Fibroblast of skin of right biceps (primary cell): ENCODE results near the gene HEPN1.

Source experiments
- DNase-seq: peaks from one replicate; pipeline ENCODE4 v3.0.0-alpha.2; 2013

HEPN1 gene

DNA sequence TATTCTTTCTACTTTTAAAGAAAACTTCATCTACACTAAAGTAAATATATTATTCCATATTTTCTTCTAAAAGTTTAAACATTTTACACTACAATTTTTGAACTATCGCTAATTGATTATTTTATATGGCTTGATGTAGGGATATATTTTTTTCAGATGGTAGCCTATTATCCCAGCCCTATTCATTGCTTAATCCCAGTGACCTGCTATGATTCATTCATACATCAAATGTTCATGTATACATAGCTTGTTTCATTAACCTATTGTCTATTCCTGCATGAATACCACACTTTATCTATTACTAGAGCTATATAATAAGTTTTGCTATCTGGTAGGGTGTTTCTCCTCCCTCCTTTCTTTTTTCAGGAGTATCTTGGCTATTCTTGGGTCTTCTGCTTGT, 16.4 kb upstream of the HEPN1 start:
- no peak for DNase-seq

DNA sequence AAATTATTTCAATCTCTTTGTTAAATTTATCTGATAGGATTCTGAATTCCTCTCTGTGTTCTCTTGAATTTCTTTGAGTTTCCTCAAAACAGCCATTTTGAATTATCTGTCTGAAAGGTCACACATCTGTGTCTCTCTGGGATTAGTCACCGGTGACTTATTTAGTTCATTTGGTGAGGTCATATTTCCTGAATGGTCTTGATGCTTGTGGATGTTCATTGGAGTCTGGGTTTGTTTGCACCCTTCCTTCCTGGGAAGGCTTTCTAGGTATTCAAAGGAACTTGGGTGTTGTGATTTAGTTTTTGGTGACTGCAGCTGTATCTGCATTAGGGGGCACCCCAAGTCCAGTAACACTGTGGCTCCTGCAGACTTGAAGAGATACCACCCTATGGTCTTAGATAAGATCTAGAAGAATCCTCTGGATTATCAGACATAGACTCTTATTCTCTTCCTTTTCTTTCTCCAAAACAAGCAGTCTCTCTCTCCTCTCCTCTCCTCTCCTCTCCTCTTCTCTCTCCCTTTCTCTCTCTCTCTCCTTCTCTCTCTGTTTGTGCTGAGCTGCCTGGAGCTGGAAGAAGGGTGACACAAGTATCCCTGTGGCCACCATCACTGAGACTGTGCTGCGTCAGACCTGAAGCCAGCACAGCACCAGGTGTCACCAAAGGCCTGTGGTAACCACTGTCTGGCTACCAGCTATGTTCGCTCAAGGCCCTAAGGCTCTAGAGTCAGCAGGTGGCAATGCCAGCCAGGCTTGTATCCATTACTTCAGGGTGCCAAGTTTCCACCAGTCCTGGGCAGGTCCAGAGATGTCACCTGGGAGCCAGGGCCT, 3.3 kb upstream of the HEPN1 start:
- peak; percentile 45 for DNase-seq

DNA sequence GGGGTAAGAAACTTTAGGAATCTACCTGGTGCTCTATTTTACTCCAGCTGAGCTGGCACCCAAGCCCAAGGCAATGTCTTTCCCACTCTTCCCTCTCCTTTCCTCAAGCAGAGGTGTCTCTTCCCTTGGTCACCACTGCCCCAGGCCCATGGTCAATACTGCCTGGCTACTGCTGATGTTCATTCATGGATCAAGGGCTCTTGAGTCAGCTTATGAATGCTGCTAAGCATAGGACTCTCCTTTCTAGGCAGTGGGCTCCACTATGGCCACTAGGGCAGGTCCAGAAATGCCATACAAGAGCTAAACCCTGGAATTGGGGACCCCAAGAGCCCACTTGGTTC, 2.7 kb upstream of the HEPN1 start:
- DNase-seq = no peak

DNA sequence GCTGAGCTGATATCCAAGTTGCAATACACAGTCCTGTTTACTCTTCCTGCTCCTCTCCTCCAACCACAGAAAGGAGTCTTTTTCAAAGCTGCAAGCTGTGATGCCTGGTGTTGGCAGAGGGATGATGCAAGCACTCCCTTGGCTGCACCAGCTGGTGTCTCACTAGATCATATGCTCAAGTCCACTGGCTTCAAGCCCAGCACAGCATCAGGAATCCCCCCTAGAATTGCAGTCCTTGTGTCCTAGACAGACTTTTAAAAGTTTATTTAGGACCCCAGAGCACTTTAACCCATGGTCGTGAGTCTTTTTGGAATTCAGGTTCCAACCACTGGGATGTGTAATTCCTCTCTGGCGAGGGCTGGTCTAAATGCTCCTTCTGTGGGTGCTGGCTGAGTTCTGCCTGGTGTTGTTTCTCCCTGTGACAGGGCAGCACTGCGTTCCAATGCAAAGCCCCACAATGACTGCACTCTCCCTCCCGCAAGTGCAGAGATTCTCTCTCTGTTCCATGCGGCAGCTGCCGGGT, 1.9 kb upstream of the HEPN1 start:
- DNase-seq = no peak

DNA sequence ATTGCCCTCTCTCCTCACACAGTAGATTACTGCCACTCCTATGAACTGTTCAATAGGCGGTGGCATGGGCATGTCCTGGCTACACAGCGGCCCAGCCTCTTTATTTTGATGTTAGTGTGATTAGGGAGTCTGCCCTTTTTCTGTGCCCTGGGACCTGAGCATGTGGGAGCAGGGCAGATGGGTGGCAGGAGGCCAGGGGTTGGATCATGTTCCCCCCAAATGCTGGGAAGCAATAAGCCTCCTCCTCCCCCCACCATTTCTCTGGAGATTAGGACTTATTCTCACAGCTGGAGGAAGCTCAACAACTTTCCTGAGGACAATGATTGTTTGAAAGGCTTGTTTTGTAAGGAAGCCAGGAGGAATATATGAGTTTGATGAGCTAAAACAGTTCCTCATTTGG, 848 bp downstream of the HEPN1 start:
- no peak for DNase-seq

DNA sequence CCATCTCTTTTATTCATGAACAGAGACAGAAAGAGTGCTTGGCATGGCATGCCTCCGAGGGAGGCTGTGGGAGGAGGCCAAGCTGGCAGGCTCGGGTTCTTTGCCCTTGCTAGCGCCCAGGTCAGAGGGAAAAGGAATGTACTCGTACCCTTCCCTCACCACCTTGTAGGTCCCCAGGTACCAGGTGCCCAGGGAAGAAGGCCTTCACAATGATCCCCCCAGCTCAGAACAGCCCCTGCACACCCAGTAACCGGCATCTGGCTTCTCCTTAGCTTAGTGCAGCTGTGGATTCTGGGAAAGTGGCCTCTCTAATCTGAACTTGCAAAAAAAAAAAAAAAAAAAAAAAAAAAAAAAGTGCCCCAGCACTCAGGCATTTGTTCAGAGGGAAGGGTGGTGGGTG, 1.3 kb downstream of the HEPN1 start:
- no peak for DNase-seq

DNA sequence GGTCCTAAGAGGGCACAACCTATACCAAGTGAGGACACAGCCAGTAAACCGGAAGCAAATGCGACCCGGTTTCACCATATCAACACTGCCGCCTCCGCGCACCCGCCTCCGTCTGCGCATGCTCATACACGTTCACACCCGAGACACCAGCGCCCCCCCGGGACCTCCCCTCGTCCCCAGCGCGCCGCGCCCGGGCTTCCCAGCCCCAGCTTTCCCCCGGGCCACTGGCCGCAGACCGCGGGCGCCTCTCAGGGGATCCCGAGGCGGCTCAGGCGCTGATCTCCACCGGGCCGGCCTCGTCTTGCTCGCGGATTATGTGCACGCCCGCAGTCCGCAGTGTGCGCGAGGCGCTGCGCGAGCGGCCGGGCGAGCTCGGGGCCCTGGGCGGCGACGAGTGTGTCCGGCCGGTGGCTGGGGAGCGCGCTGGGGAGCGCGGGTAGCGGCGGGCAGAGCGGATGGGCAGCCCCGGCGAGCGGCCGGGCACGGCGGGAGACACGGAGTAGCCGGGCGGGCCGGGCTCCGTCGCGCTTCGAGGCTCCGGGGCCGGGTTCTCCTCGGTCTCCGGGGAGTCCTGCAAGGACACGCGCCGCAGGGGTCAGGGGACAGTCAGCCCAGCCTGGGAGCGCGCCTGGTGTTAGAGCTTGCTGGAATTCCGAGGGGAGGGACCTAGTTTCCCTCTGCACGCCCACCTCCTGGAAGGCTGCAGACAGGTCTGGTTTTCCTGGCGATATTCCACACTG, 2.0 kb downstream of the HEPN1 start:
- peak; percentile 80 for DNase-seq

DNA sequence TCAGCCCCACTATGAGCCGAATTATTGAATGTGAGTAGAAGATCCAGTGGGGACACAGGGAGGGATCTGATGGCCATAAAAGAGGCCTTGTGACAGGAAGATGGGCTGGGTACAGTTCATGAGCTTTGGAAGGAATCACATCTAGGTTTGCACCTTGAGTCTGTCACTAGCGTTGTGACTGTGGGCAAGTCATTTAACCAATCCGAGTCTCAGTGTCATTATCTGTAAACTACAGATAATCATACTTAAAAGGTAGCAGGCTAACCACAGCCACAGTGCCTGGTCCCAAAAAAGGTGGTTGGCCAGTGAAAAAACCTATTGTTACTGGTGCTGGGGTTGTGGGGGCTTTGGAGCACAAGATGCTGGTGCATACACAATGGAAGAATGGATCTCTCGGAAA, 3.8 kb downstream of the HEPN1 start:
- no peak for DNase-seq

DNA sequence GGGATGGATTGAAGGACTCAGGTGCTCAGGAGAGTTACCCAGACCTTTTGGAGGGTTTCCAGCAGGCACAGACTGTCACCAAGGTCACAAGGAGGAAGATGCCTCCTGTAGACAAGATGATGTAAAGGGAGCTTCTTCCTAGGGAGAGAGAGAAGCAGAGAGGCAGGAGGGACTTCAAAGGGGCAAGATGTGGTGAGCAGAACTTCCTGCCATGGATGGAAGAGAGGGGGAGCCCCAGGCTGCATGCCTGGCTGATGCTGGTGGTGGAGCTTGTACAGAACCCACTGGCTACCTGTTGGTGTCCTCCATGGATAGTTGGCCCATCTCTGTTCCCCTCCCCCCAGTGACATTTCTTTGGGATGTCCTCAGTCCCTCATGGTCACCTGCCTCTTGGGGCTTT, 4.2 kb downstream of the HEPN1 start:
- DNase-seq = no peak

DNA sequence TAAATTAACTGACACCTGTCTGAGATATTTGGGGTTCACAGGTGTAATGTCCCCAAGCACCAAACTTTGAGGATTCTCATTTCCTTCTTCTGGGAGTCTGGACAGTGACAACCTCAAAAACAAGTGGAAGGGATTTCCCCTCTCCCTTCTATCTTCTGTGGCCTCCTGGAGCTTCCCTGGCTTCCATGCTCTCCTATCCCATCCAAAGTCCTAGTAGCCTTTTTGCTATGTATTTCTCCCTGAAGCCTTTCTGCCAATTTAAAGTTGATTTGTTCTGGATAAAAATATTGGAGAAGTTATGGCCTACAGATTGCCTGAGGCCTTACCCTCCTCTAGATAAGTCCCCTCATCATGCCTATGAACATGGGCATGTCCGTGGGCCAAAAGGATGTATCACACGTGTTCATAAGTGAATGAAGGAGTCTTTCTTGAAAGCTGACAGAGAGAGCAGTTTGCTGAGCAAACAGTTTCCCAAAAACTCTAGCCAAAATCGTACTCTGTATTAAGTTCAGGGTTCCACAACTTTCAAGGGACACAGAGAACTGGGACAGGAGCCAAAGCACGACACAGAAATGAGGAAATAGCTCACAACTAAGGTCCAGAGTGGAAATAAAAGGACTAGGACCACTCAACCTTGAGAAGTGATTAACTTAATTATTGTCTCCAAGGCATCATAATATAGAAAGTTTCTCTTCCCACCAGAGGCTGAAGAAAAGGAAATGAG, 10.1 kb downstream of the HEPN1 start:
- no peak for DNase-seq

DNA sequence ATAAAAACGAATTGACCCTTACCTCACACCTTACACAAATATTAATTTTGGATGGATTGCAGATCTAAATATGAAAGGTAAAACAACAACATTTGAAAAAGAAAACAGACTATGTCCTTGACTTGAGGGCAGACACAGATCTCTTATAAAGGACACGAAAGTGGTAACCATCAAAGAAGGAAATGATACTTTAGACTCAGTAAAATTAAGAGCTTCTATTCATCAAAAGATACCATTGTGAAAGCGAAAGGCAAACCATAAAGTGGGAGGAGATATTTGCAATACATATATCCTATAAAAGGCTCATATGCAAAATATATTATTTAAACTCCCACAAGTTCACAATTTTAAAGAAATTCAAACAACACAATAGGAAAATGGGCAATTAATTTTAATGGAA, 11.7 kb downstream of the HEPN1 start:
- DNase-seq = no peak

DNA sequence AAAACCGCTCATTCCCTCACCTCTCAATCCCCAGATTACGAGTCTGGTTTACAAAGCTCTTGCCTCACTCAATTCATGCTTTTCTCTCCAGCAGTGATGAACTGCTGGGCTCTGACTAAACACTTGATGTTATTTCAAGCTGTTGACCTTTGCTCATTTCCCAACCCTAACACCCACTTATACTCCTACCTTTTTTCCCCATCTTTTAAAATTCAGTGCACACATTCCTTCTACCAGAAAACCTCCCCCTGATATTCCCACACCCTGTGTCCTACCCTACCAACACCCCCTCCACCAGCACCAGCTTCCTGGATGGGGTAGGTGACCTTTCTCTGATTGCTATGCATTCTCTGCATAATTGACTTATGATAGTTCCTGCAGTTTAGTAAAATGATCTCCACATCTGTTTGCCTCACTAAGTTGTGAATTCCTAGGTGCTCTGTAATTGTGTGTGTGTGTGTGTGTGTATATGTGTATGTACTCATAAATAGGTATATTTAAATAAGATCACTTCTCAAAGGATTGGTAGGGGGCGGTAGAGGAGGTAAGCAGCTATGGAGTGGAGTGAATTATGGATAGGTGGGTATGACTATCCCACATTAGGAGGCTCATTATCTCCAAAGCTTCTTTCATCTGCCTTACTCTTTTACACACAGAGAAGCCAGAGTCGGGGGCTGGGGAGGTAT, 16.0 kb downstream of the HEPN1 start:
- peak; percentile 68 for DNase-seq

DNA sequence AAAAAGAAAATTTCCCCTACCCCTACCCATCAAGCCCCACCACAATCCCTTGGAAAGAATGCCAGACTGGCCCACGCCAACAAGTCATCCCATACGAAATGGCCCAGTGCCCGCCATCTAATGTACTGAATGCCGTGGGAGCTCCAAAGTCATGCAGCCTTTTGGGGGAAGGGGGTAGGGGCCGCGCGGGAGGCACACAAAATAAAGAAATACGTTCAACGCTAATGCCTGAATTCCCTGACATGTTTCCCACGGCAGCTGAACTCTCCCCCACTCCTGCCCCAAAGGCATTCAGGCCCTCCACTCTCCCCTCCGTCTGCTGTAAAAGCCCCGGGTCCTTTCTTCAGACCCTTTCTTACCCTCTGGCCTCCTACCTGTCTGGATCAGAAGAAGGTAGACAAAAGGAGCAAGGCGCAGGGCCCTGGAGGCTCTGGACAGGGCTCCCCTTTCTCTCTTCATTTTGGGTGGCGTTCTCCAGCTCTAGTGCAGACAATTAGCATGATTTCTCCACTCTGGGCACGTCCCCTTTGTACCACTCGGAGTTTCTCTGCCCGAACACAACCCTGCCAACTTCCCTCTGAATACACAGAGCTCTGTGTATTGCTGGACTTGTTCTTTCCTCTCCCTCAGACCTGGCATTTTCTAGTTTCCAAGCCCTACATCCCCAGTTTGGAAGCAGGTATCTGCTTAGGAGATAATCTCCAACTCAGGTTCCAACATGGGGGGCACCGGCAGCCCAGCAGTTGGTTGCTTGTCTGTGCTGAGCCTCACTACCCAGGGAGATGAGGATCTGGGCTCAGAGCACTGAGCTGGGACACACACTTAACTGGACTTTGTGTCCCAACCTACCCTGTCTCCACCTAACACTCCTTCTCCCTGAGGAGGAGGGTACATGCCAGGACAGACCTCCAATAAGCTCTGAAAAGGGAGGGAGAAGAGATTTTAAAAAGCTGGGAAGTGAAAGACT, 16.8 kb downstream of the HEPN1 start, which contains the start of gene HEPACAM:
Gene HEPACAM (minus strand): TSS at position 500 of the 967 bp plus-strand sequence. CDS start 41 bp downstream, at position 459.
- no peak for DNase-seq

DNA sequence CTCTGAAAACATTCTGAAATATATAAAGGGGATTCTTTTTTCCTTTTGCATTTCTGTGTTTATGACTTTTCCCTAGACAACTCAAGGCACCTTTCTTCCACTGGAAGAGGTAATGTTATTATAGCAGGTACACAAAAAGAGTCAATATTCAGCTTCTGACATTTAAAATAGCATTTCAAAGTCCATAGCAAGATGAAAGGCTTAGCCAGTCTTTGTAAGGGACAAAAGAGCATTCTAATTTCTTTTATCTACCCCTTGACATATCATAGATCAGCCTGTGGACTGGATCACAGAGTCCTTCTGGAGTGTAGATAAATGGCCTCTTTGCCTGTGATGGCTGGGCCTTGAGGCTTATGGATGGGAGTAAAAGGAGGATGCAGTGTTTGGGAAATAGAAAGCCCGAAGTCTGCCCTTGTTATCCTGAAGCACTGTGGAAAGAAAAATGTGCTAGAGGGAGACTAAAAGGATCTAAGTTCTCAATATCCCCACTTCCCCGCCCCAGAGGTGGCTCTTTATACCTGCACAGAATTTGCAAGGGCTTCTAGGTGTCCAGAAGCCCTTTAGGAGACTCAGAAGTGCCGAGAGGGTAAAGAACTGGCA, 18.4 kb downstream of the HEPN1 start:
- no peak for DNase-seq

DNA sequence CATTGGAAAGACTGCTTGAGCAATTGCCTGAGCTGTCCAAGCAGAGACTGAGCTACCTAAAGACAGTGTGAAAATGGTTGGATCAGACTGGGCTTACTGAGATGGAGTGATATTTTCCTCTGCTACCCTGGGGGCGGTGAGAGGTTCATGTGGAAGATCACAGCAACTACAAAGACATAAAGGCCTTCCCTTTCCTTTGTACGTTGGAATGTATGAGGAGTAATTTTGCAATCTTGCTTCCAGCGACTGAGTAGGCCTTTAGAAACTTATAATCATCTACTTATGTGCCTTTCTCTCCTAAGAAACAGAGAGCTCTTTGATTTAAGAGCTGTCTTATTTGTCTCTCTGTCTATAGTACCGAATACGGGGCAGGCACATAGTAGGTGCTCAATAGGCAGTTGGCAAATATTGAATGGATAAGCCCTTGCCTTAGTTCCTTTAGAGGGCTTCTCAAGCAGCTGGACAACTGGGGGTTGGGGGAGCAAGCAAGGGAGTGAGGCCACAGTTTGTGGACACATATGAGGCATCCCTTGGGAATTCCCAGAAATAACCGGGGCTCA, 19.2 kb downstream of the HEPN1 start:
- no peak for DNase-seq

DNA sequence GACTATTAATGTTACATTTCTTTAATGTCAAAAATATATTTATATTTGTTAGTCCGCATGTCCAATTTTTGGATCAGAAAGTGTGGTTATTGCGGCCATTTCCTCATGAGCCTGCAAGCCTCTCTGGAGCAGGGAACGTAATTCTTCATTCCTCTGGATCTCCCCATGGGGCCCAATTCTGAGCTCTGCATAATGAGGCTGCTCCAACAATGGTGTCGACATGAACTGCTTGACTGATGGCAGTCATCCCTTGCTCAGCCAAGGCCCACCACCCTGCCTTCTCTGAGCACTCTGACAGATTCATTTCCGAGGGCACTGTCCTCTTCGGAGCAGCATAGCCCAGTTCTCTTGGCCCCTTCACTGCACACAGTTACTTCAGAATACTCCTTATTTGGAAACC, 19.9 kb downstream of the HEPN1 start:
- no peak for DNase-seq

DNA sequence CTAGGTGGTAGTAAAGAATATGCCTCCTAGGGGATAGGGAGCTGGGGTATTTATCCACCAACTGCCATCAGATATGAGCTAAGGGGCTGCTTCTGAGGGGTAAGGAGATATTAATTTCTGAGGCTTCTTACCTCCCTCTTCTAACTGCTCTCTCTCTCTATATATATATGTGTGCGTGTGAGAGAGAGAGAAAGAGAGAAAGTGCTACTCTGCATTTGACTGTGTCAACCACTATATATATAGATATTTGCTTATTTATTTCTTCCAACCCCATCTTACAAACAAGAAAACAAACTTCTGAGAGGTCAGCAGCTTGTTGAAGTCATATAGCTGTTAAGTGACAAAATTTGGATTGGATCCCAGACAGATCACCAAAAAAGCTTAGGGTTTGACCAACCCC, 22.7 kb downstream of the HEPN1 start:
- no peak for DNase-seq

DNA sequence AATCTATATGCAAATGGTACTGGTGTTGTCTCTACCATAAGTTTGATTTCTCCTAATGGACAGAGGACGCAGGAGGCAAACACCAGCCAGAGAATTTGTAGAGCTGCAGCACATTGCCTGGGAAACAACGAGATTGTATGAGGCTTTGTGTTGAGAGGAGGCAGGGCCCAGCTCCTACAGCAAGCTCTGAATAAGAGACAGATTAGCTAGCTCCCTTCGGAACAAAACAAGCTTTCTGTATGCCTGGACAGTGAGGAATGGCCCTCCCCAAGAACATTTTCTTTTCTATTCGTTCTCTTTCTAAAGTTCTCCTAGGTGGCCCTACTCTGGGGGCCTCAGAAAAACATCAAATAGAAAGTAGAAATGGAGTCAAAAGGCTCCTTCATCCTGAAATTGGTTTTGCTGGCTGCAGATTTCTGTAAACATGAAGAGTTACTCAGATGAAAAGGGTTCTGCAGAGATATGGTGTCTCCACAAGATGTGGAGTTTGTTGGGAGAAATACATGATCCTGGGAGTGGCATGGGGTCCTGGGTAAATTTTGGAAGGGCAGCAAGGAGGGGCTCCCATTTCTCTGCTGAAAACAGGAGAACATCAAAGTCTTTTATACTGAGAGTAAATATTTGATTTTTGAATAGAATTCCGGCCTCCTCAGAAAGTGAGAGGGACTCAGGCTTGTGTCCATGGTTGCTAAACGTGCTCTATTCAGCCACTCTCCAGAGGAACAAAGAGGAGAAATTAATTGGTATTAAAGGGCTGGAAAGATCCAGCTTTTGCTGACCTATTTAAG, 23.6 kb downstream of the HEPN1 start:
- DNase-seq = no peak

DNA sequence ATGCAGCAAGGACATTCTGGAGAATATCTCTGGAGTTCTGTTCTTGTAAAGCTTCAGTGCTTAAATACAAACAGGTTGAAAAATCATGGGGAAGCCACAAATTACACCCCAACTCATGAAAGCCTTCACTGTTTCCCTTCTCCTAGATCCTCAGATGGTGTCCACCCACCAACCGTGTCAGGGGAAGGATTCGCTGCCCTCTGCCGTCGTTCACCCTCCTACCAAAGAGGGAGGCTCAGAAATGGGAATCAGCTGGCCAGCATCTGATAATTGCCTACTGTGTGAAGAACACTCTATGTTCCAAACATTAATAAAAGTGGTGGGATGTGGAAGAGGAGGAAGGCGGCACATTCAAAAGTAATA, 24.2 kb downstream of the HEPN1 start:
- DNase-seq = no peak

DNA sequence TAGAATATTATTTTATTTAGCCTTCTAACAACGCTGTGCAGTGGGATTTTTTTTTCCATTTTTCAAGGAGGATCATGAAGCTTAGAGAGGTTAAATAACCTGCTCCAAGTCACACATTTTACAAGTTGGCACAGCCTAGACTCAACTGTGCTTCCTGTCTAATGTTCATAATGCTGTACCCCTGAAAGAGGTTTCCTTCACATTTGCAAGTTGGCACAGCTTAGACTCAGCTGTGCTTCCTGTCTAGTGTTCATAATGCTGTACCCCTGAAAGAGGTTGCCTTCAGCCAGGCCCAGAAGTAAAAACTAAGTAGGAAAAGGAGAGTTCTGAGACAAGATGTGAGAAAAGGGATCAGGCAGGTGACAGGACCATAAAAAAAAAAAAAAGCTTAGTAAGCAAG, 24.7 kb downstream of the HEPN1 start:
- no peak for DNase-seq
